GM18951 (cell line): ENCODE measurements around the gene CHGA.

ENCODE experiments used
- POLR2A ChIP-seq: IDR thresholded peaks from 4 replicates; pipeline ENCODE4 v1.6.1; 2011; ENCODE audit warnings: mild to moderate bottlenecking; ENCODE audit not compliant: insufficient read length, insufficient read depth; ENCODE audit errors: extremely low read depth
- in situ Hi-C: fragments of 300-500 bp; cut with MboI; formaldehyde crosslinking; loops from one replicate; pipeline ENCODE4 v1.12.0; 2022; ENCODE audit warnings: low sequenced_read_pairs, mixed read lengths, inconsistent platforms; ENCODE audit not compliant: unreplicated experiment

The CHGA gene

DNA sequence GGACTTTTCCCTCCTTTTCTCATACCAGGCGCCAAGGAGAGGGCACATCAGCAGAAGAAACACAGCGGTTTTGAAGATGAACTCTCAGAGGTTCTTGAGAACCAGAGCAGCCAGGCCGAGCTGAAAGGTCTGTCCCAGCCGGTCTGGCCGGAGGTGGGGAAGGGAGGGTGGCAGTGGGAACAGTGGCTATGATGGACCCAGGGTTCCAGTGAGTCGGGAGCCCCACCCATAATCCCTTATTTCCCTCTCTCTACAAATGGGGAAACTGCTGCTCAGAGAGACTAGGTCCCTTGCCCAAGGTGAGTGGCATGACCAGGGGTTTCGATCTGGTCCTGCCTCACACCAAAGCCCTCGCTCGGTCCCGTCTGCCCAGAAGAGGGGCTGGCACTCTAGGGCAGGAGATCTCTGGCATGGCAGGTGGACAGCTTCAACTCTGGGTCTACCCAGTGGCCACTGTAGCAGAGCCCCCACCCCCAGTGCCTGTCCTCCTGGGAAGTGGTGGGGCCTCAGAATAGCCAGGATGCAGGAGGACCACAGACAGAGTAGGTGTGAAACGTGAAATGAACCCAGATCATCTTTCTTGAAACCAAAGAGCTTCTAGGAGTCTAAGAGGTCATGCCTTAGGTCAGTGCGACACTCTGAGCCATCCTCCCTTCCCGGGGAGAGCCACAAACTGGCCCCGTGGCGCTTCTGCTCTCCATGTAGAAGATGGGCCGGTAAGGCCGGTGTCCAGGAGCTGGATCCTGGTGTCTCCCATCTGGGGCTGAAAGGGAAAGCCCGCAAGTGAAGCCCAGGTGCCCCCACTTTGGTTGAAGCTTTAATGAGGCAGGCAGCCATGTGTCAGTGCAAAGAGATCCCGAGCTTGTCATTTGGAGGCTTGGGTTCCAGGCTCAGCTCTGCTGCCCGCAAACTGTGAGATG lies 7.0 kb downstream of the CHGA start:
- in situ Hi-C loops = no loop called here
- no peak for TF ChIP-seq POLR2A

DNA sequence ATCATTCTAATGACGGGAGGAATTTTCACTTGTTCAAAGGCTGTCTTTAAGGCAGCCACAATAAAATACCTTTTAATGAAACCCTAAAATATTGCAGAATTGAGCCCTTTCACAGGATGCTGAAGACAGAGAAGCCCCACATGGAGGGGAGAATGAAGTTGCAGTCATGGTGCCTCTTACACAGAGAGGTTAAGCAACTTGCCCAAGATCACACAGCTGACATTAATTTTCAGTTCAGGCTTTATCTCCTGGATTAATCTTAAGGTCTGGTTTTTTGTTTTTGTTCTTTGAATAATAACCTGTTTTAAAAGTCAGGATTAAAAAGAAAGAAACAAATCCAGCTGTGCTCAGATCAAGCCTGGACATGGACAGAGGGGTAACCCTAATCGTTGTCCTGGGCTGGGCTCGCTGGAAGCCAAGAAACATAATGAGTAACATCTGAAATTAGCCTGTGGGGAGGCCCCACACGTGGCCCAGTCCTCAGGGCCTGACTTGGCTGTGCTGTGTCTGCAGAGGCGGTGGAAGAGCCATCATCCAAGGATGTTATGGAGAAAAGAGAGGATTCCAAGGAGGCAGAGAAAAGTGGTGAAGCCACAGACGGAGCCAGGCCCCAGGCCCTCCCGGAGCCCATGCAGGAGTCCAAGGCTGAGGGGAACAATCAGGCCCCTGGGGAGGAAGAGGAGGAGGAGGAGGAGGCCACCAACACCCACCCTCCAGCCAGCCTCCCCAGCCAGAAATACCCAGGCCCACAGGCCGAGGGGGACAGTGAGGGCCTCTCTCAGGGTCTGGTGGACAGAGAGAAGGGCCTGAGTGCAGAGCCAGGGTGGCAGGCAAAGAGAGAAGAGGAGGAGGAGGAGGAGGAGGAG lies 8.0 kb downstream of the CHGA start:
- in situ Hi-C loops = no loop called here

GRCh38 chr14:92931681-92932447 lies 8.9 kb downstream of the CHGA start:
- no peak for TF ChIP-seq POLR2A
- in situ Hi-C loops = no loop called here

More for the DNA sequence above, 8.0 kb downstream of the CHGA start:
- TF ChIP-seq POLR2A = no peak

GRCh38 chr14:92932448-92933395 lies 9.8 kb downstream of the CHGA start:
- in situ Hi-C loops = no loop called here
- TF ChIP-seq POLR2A = no peak

DNA sequence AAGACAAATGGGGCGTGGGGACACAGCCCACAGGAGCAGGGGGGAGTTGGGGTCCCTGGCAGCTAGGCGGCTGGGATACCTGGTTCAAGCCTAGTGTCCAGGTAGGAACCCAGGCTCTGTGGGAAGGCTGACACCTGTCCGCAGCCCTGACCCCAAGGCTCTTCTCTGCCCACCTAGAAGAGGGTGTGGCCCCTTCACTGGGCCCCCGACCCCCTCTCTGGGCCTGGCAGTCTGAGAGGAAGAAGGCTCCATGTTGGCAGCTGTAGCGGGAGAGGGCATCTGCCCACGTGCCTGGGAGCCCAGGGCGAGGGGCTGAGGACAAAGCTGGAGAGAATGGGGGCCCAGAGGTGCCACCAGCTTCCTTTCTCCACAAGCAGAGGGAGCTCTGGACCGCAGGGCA lies 10.5 kb downstream of the CHGA start:
- in situ Hi-C loops = no loop called here
- TF ChIP-seq POLR2A = no peak

DNA sequence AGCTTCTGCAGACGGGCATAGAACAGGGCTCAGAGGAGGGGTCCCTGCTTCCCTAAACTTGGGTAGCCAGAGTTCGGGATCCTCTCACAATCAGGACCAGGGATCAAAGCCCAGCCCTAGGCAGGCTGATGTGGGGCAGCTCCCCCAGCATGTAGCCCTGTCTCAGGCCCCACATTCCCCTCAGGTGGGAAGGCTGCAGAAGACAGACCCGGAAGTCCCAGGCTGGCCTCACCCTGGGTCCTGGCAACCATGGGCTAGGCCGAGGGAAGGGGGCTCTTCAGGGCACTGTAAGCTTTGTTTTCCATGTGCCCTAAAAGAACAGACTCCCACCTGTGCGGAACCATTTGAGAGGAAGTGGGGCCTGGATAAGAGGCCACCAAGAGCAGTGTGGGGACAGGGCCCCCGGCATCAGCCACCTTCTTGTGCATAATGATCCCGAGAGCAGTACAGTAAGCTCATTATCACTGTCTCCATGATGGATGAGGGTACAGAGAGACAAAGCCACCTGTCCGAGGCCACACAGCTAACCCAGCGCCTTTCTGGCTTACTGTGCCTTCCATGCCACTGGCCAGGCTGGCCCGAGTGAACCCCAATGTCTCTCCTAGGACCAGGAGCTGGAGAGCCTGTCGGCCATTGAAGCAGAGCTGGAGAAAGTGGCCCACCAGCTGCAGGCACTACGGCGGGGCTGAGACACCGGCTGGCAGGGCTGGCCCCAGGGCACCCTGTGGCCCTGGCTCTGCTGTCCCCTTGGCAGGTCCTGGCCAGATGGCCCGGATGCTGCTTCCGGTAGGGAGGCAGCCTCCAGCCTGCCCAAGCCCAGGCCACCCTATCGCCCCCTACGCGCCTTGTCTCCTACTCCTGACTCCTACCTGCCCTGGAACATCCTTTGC lies 11.5 kb downstream of the CHGA start:
- no peak for TF ChIP-seq POLR2A
- in situ Hi-C loops = no loop called here

- TF ChIP-seq POLR2A = no peak
- in situ Hi-C loops = no loop called here
These were observed 12.5 kb downstream of the CHGA start for GRCh38 chr14:92935446-92935845.

- in situ Hi-C loops = no loop called here
- no peak for TF ChIP-seq POLR2A
These were observed 13.1 kb downstream of the CHGA start for GRCh38 chr14:92936085-92936484.

- TF ChIP-seq POLR2A = no peak
- in situ Hi-C loops = no loop called here
These were observed 14.3 kb downstream of the CHGA start for GRCh38 chr14:92937051-92937937.

GRCh38 chr14:92938235-92938875 lies 15.4 kb downstream of the CHGA start:
- in situ Hi-C loops = no loop called here
- no peak for TF ChIP-seq POLR2A
